ENCODE measurements around the gene RTN4R.

- TF ChIP-seq ZNF280B (CRISPR knock-in tag; IDR thresholded peaks at IDR 0.05; ENCODE audit: borderline replicate concordance) = no peak
- no peak for TF ChIP-seq GATAD2A (CRISPR knock-in tag; IDR thresholded peaks at IDR 0.05)
- TF ChIP-seq ZNF543 (CRISPR knock-in tag; IDR thresholded peaks at IDR 0.05) = no peak
- no peak for TF ChIP-seq RAD51 (IDR thresholded peaks at IDR 0.05; ENCODE audit: borderline replicate concordance)
- no peak for TF ChIP-seq MAFF (IDR thresholded peaks at IDR 0.05; ENCODE audit: low read depth, low read length)
- TF ChIP-seq NBN (conservative IDR thresholded peaks at IDR 0.05) = no peak
- no peak for TF ChIP-seq ZBTB26 (CRISPR knock-in tag; IDR thresholded peaks at IDR 0.05; ENCODE audit: borderline replicate concordance)
- no peak for TF ChIP-seq SMARCC2 (IDR thresholded peaks at IDR 0.05)
- no peak for TF ChIP-seq CTCF (CRISPR knock-in tag; IDR thresholded peaks at IDR 0.05)
- TF ChIP-seq POLR2AphosphoS5 (IDR thresholded peaks at IDR 0.05; ENCODE audit: low read depth, low read length) = no peak
- no peak for TF ChIP-seq NFIC (IDR thresholded peaks at IDR 0.05; ENCODE audit: low read length)
- no peak for TF ChIP-seq ZNF580 (CRISPR knock-in tag; IDR thresholded peaks at IDR 0.05; ENCODE audit: borderline replicate concordance, low read depth)
- TF ChIP-seq TCF7 (IDR thresholded peaks at IDR 0.05; ENCODE audit: low read depth) = no peak
Observed at GRCh38 chr22:20231514-20232236, 36.4 kb downstream of the RTN4R start.

Measured in HepG2 (cell line).